ENCODE data around the gene MAPKAPK3.

Gene MAPKAPK3

GRCh38 chr3:50609071-50609762, 7.7 kb upstream of the MAPKAPK3 start:
- no peak for DNase-seq

- DNase-seq, result no peak
Measured at GRCh38 chr3:50609763-50610085, 7.2 kb upstream of the MAPKAPK3 start.

- DNase-seq, result peak; percentile 45
Measured at GRCh38 chr3:50610181-50610971, 6.6 kb upstream of the MAPKAPK3 start.

GRCh38 chr3:50610992-50611463, 5.9 kb upstream of the MAPKAPK3 start:
- DNase-seq, result no peak

GRCh38 chr3:50611464-50612233, 5.3 kb upstream of the MAPKAPK3 start, which contains the start of gene CISH:
TSS of gene CISH (minus strand) at chr3:50611774. CDS start at chr3:50611650, 124 bp downstream.
- peak; percentile 98 for DNase-seq

GRCh38 chr3:50612234-50612882, 4.6 kb upstream of the MAPKAPK3 start:
- DNase-seq, result peak; percentile 41

- DNase-seq, result no peak
Measured at GRCh38 chr3:50612970-50613846, 3.7 kb upstream of the MAPKAPK3 start.

GRCh38 chr3:50615190-50615589, 1.8 kb upstream of the MAPKAPK3 start:
- no peak for DNase-seq

- DNase-seq, result peak; percentile 90
Measured at GRCh38 chr3:50616003-50616769, 765 bp upstream of the MAPKAPK3 start.

- DNase-seq, result peak; percentile 93
Measured at GRCh38 chr3:50616770-50617095, 218 bp upstream of the MAPKAPK3 start.

- no peak for DNase-seq
Measured at GRCh38 chr3:50617911-50618481, 1.0 kb downstream of the MAPKAPK3 start.

GRCh38 chr3:50620420-50620819, 3.5 kb downstream of the MAPKAPK3 start:
- DNase-seq, result no peak

GRCh38 chr3:50620820-50621219, 3.9 kb downstream of the MAPKAPK3 start:
- DNase-seq, result no peak

GRCh38 chr3:50622881-50623280, 5.9 kb downstream of the MAPKAPK3 start:
- no peak for DNase-seq

- DNase-seq, result no peak
Measured at GRCh38 chr3:50623840-50624474, 7.0 kb downstream of the MAPKAPK3 start.

- DNase-seq, result no peak
Measured at GRCh38 chr3:50624634-50625033, 7.7 kb downstream of the MAPKAPK3 start.

GRCh38 chr3:50625231-50626182, 8.6 kb downstream of the MAPKAPK3 start:
- peak; percentile 91 for DNase-seq

GRCh38 chr3:50626401-50626800, 9.4 kb downstream of the MAPKAPK3 start:
- DNase-seq, result no peak

GRCh38 chr3:50627407-50628051, 10.6 kb downstream of the MAPKAPK3 start:
- peak; percentile 56 for DNase-seq

All from NCI-H82 (cell line).